HG02623 (cell line): ENCODE measurements around the gene ZCCHC24.
"Not testable (repeated sequence)": the region's sequence is repeated elsewhere in the genome, so short reads cannot be mapped to it uniquely, and the experiment has no call there.

Experiments used
- ATAC-seq: cut with Tn5 transposase; IDR thresholded peaks from one replicate; pipeline ENCODE4 v1.9.1; 2021; ENCODE audit warnings: moderate library complexity; ENCODE audit not compliant: unreplicated experiment

ZCCHC24 gene

GRCh38 chr10:79447249-79447648 is 1.8 kb upstream of the ZCCHC24 start:
- not testable (repeated sequence) for ATAC-seq

- no peak for ATAC-seq
Measured at GRCh38 chr10:79446758-79447084, 1.3 kb upstream of the ZCCHC24 start.

- peak; percentile 5 for ATAC-seq
Measured at GRCh38 chr10:79445977-79446757, 743 bp upstream of the ZCCHC24 start.

GRCh38 chr10:79444199-79445119 is 965 bp downstream of the ZCCHC24 start:
- peak; percentile 17 for ATAC-seq

- no peak for ATAC-seq
Measured at GRCh38 chr10:79443338-79444198, 1.9 kb downstream of the ZCCHC24 start.

DNA sequence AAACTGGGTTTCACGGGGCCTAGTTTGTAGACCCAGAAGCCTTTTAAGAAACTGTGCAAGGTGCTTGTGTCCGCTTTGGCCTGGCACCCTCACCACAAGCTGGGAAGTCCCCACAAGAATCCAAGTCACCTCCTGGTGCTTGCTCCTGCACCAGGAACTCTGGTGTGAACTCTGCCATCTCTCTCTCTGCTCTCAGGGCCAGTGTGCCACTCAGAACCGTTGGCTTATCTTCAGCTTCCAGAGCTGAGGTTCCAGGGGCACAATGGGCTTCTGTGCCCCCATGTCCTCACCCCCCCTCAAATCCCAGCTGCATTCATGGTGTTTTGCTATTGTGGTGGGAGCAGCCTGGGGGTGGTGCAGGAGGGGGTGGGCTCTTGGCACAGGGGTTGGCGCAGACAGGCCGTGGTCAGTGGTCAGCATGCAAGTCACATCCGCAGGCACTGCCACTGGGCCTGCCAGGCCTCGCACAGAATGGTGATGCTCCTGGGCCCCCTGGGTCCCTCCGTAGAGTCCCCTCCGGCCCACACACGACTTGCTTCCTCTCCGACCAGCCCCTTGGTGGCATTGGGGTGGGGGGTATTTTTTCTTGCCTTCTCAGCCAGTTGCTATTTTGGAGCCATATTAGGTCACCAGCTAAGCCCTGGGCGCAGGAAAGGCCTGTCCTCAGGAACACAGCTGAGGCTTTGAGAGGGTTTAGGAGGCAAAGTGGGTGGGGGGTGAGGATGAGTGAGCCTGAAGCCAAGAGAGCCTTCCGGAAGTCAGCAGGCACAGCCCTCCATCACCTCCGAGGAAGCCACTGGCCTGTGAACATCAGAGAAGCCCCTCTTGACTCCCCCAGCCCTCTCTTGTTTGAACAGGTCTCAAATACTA is 3.0 kb downstream of the ZCCHC24 start:
- ATAC-seq: no peak

DNA sequence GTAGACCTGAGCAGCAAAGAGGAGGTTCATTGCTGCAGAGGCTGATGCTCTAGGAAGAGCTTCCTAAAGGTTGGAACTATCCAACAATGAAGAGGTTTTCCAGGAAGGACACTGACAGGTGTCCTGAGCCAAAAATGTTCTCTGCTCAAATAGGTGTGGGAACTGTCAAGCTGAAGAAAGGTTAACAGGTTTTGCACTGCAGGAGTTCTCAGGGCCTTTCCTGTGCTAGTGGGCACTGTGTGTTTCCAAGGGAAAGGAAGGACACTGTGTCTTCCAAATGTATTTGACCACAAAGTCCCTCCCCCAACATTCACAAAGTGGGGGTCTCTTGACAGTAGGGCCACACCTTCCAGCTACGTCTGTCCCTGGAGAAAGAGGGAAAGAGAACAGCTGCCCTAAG is 4.0 kb downstream of the ZCCHC24 start:
- no peak for ATAC-seq

DNA sequence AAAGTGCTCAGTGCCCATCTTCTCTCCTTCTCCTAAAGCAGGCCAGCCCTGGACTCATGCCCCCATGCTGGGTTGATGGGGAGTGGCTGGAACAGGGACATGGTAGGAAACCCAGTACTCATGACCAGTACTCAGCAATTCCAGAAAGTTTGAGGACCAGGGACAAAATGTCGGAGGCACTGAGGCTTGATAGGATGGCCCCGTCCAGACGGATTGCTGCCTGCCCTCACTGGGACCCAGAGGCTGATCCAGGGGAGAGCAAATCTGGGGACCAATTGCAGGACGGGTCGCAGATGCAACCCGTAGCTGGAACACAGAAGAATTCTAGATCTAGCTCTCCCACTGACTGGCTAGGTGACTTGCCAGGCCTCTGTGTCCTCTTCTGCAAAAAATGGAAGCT is 5.1 kb downstream of the ZCCHC24 start:
- ATAC-seq: no peak

DNA sequence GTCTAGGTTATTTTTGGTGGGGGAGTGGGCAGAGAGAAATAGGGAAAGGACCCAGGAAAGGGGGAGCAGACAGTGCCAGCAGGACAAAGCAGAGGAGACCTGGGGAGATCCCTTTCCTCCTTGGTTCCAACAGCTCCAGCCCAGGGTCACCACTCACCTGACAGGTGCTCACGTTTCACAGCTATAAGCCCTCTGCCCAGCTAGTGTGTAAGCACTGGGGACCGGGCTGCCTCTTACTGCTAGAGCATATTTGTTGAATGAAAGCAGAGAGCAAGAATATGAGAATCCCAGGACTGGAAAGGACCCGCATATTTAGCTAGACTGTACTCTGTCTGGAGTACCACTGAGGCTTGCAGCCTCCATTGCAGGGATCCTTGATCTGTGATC is 6.7 kb downstream of the ZCCHC24 start:
- no peak for ATAC-seq

GRCh38 chr10:79438021-79438698 is 7.3 kb downstream of the ZCCHC24 start:
- ATAC-seq: no peak

DNA sequence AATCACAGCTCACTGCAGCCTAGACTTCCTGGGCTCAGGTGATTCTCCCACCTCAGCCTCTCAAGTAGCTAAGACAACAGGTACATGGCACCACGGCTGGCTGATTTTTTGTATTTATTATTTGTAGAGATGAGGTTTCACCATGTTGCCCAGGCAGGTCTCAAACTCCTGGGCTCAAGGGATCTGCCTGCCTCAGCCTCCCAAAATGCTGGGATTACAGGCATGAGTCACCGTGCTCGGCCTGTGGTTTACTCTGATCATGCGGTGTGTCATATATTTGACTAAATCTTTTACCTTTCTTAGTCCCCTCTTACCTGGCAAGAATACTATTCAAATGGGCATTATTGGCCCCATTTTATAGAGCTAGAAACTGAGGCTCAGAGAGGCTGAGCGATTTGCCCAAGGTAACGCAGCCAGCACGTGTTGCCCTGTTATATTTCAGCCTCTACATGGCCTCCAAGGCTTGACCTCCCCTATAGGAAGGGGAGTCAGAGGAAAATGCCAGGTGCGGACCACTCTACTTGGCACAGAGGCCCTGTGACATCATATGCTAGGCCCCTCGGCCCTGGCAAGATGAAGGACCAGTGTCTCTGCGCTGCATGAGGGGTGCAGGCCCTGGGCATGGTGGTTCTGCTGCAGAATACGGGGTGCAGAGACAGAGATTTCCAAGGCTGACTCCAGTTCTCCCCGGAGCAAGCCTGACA is 8.2 kb downstream of the ZCCHC24 start:
- no peak for ATAC-seq

DNA sequence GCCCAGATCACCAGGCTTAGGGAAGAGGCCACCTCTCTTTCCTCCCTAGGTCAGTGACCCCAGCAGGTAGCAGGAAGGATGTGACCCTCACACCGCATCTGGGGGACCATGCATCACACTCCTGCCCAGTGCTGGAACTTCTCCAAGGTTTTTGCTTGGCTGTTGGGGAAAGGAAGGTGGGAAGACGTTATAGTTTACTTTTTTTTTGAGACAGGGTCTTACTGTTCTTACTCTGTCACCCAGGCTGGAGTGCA is 8.6 kb downstream of the ZCCHC24 start:
- ATAC-seq: no peak

DNA sequence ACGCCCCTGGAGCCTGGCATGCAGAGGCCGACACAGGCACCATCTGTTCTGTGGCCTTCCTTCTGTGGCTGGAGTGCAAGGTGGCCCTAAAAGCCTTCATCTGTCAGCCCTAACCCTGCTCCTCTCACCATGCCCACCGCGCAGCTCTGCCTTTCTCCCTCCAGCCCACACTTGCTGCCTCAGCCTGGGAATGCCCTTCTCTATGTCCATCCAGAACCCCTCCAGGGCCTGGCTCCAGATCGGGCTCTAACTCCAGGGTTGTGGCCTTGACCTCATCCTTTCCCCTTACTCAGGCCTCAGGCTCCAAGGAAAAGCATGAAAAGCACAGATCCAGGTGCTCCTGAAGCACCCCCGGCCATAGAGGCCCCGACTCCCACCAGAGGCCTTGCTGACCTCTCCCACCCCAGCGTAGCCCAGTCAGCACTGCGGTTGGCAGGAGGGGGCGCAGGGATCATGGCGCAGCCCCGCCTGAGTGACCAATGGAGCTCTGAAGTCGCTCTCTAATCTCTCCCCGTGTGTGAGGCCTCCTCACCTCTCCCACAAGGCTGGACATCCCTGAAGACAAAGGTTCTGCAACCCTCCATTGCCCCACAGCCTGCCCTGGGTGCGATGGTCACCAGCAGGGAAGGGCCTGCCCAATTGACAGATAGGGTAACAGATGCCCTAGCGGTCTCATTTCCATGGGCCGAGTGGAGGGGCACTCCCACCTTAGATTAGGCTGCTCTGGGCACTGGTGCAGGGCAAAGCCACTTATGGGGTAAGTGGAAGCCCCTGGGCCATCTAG is 9.2 kb downstream of the ZCCHC24 start:
- ATAC-seq: no peak

- ATAC-seq: no peak
Measured at GRCh38 chr10:79435271-79436065, 10.0 kb downstream of the ZCCHC24 start.

- no peak for ATAC-seq
Measured at GRCh38 chr10:79434821-79435251, 10.6 kb downstream of the ZCCHC24 start.

DNA sequence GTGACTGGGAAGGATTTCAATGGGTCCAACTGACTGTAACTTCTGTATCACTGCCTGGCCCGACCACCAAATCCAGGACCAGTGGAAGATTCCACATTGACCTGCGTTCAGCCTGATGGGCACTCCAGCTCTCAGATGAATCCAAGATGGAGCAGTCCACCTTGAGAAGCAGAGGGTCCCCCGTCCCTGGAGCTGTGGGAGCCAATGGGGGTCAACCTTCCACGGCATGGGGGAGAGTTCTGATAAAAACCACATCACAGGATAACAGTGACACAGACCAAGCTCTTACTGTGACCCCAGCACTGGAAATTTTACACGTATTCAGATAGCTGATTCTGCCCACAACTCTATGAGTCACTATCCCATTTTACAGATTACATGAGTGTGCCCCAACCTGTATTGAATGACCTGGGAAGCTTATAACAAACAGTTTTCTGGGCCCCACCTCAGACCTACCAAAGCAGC is 11.2 kb downstream of the ZCCHC24 start:
- ATAC-seq: no peak

DNA sequence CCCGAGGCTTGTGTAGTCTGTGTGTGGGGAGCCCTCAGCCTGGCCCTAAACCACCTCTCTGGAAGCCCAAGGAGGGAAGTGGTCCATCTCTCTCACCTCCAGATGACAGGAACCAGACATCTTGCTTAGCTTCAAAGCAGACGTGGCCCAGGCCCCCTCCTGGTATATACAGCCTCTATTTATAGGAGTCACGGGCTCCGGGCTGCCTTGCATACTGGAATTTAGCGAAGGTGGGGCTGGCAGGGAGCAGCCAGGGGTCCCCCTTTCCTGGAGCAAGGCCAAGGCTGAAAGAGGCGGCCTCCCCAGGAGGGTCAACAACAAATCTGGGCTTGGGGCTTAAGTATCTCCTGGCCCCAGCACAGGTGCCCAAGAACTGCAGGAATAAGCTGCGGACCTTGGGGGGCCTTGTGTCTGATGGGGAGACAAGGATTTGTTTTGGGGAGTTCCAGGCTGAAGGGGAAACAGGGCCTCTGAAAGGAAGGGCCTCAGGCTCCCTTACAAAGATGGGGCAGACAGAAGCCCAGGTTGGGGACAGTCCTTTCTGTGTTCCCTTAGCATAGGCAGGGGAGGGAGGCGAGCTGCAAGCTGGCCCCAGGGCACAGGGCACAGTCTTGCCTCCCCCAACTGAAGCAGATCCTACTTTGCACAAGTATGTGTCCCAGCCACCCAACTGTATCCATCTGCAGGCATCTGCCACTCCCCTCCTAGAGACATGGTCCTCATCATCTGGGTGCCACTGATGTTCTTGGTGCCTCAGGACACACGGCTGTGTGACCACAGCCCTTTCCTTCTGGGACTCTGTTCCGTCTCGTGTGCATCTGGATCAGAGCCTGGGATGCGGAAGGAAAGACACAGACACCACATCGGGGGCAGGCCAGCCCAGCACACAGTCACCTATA is 11.9 kb downstream of the ZCCHC24 start:
- ATAC-seq: no peak
